Activated T-helper 17 cell treated with anti-CD3 and anti-CD28 coated beads, Interleukin-2, amount 50 U/mL, for 72 hours (primary cell): Measurements from ENCODE around the gene SH3BP5L. TPM values are rescaled to one million over a fixed set of nuclear protein-coding genes. Genes with fewer than 3 reads are reported as not detected.
"Not testable (repeated sequence)": the region's sequence is repeated elsewhere in the genome, so short reads cannot be mapped to it uniquely, and the experiment has no call there.

ENCODE experiments used
- ATAC-seq: fragments of 150-1000 bp; cut with Tn5 transposase; replicated peaks from 2 replicates; pipeline ENCODE4 v1.10.0; 2021; ENCODE audit warnings: mild to moderate bottlenecking, moderate library complexity
- H3K27ac Mint-ChIP-seq: one replicate; pipeline ENCODE4 v1.8.0; 2022; ENCODE audit warnings: mixed read lengths
- H3K27me3 Mint-ChIP-seq: one replicate; pipeline ENCODE4 v1.8.0; 2022; ENCODE audit warnings: mixed read lengths
- H3K36me3 Mint-ChIP-seq: one replicate; pipeline ENCODE4 v1.8.0; 2022; ENCODE audit warnings: low read depth, mild to moderate bottlenecking, mixed read lengths
- H3K4me1 Mint-ChIP-seq: one replicate; pipeline ENCODE4 v1.8.0; 2022; ENCODE audit warnings: mixed read lengths
- H3K4me3 Mint-ChIP-seq: one replicate; pipeline ENCODE4 v1.8.0; 2022; ENCODE audit warnings: mild to moderate bottlenecking, mixed read lengths
- H3K9me3 Mint-ChIP-seq: one replicate; pipeline ENCODE4 v1.8.0; 2022; ENCODE audit warnings: mixed read lengths
- total RNA-seq, 2 donors: library from RNA; stranded (reverse); gene quantifications; one replicate each; pipeline ENCODE4 v1.2.3, GENCODE V29; 2022

The SH3BP5L gene
- total RNA-seq, 2 donors from 2014 or later: 21.0 to 25.6 TPM

DNA sequence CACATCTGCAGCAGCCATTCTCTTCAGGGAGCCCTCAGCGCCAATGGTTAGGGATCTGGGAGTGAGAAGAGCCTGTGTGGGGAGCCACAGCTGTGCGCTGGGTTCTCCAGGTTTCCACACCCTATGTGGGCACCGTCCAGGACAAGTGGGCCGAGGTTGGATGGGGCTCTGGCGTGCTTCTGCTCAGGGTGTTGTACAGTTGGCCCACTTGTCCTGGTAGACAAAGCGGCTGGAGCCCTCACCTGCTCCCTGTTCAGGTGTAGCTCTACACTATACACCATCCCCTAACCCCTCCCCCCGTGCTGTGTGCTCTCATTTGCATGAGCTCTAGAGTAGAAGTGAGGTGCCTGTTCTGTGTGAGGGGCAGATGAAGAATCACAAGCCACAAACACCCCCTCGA is 12.2 kb downstream of the SH3BP5L start:
- Mint-ChIP-seq H3K36me3 (peaks cover 55% of the 10 kb centered on the region), H3K27me3 (no peaks in the 10 kb centered on the region), H3K9me3 (no peaks in the 10 kb centered on the region), H3K27ac (no peak overlapping the region), H3K4me1 (peaks cover 15% of the 10 kb centered on the region), H3K4me3 (no peak overlapping the region)
- no peak for ATAC-seq

DNA sequence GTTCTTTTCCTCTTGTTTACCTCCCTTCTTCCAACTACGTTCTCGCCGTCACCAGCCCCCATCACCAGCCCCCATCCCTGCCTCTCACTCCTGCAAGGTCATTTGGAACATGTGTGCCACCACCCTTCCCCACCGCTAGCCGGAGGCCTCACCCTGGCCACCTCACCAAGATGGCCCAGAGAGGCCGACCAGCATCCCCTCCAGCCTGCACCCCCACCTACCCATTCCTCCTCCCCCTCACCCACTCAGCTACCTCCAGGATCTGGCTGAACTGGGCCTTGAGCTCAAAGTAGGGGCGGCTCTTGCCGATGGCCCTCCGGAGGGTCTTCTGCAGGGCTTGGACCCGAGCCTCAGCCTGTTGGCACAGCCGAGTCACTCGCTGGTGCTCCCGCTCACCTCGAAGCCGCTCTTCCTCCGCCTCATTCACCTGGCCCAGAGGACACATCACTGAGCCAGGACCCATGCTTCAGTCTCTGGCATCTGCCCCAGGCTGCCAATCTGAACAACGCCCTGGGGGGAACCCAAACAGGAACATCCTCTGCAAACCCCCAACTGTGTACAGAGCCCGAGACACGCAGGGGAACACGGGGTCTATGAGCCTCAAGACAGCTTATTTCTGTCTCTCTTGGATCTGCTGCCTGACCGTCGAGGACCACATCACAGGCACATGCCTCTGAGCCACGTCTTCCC is 12.8 kb downstream of the SH3BP5L start:
- H3K27ac Mint-ChIP-seq: no peak overlapping the region
- no peak for ATAC-seq
- H3K4me1 Mint-ChIP-seq: peaks cover 10% of the 10 kb centered on the region
- no peaks in the 10 kb centered on the region for H3K9me3 Mint-ChIP-seq
- H3K27me3 Mint-ChIP-seq: no peaks in the 10 kb centered on the region
- H3K4me3 Mint-ChIP-seq: no peak overlapping the region
- peaks cover 55% of the 10 kb centered on the region for H3K36me3 Mint-ChIP-seq

DNA sequence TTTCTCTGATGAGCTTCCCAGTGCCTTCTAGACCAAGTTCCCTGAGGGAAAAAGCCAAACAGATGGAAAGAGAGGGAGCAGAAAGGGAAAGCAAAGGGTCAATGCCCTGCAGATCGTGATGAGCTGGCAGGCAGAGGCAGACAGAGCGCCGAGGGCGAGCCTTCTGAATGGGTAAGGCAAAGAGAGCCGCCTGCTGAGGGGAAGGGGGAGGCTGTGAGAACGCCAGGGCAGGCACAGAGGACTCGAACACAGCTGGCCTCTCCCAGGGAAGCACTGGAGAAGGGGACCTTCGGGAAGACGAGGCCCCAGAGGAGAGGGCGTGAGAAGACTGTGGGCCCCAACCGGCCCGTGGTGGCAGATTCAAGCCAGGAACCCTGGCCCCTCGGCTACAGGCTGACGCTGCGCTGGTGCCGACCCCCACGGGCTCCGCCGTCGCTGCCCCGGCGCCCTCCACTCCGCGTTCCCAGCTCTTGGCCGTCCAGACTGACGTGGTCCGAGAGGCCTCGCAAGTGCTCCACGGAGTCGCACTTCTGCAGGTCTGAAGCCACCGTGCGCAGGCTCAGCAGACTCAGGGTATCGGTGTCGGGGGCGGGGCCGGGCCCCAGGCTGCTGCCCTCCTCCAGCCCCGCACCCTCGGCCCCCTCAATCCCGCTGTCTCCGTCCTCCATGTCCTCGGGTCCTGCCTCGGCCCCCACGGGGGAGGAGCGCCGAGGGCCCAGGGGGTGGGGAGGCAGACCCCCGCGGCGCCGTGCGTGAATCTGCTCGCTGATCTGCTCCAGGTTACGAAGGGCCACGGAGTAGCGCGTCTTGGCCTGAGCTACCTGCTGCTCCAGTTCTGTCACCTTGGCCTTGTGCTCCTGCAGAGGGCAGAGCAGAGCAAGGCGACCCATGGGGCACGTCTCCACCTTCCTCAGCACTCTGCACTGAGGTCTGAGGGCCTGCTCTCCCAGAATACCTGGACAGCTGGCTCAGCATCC is 13.9 kb downstream of the SH3BP5L start:
- no peak overlapping the region for H3K4me3 Mint-ChIP-seq
- H3K36me3 Mint-ChIP-seq: peaks cover 53% of the 10 kb centered on the region
- no peak for ATAC-seq
- H3K4me1 Mint-ChIP-seq: peaks cover 4% of the 10 kb centered on the region
- H3K27ac Mint-ChIP-seq: no peak overlapping the region
- no peaks in the 10 kb centered on the region for H3K27me3 Mint-ChIP-seq
- H3K9me3 Mint-ChIP-seq: no peaks in the 10 kb centered on the region

DNA sequence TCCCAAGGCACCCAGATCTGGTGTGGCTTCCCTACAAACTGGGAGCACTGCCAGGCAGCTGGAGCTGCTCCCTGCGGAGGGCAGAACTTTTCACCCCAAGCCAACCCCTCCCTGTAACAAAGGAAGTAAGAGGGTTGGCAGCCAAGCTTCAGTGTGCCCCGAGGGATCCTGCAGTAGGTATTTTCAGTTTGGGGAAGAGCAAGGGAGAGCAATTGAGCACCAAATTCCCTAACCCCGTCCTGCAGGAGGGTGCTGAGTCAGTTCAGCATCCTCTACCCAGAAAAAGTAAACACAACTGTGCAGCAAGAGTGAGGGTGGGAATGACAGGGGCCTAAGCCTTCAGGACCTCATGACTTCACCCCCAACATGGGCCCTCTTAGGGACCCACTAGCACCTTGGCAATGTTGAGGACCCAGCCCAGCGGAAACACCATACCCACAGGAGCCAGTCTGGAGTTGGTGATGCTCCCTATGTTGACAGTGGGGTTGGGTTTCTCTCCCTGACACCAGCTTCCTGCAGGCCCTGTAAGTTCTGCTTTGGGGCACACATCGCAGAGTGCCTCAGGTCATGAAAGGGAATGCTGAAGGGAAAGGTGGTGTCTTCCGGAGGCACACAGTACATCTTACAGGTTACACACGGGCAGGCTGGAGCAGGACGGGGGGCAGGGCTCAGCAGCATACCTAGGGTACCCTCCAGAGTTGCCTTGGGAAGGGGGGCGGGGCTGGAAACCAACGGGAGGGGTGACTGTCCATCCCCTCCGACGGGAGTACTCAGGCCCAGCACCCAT is 14.8 kb downstream of the SH3BP5L start:
- no peaks in the 10 kb centered on the region for H3K4me1 Mint-ChIP-seq
- no peak overlapping the region for H3K4me3 Mint-ChIP-seq
- no peak overlapping the region for H3K27ac Mint-ChIP-seq
- H3K27me3 Mint-ChIP-seq: no peaks in the 10 kb centered on the region
- peaks cover 44% of the 10 kb centered on the region for H3K36me3 Mint-ChIP-seq
- H3K9me3 Mint-ChIP-seq: no peaks in the 10 kb centered on the region
- ATAC-seq: no peak

DNA sequence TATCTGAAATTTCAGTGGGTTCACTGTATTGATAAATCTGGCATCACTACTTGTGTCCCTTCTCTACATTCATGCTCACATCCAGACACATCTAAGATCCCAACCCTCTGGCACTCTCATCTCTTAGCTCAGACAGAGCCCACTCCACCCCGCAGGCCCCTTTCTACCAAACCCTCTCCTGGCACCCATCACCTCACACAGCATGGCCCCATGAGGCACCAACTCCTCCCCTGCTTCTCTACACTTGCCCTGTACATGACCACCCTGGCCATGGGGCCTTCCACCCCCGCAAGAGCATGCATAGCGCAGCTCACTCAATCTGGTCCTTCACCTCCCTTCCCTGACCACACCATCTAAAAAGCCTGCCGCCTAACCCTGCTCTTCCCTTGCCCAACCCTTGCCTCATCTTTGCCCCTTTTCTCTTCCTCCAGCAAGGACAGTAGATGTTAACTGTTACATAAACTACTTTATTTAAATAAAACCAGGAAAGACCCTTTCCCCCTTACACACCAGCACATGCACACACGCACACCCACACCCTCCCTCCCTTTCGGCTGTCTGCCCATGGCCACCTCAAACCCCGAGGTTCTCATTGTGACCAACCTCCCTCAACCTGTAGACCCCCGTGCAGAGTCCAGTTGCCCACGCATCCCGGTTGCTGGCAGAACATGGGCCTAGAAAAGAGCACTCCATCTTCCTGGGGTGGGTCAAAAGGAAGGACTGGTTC is 15.6 kb downstream of the SH3BP5L start:
- no peaks in the 10 kb centered on the region for H3K9me3 Mint-ChIP-seq
- H3K4me3 Mint-ChIP-seq: no peak overlapping the region
- peak overlapping the region; percentile 37 for H3K27ac Mint-ChIP-seq
- peaks cover 6% of the 10 kb centered on the region for H3K4me1 Mint-ChIP-seq
- H3K27me3 Mint-ChIP-seq: no peaks in the 10 kb centered on the region
- ATAC-seq: no peak
- peaks cover 37% of the 10 kb centered on the region for H3K36me3 Mint-ChIP-seq

DNA sequence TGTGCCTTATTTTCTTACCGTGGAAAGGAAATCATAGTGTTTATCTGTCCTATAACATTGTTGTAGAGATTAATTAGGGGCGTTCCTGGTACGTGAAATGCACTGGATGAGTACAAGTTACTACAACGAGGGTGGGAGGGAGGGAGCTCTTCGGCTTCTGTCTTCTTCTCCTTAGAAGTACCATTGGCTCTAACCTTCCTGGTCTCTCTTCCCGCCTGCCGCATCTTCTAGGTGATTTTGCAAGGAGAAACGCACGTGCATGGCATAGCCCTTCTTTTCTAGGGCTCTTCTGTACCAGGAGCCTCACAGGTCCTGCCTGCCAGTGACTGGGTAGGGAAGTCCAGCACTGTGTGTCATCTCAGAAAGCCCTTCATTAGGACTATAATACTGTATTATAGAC is 16.8 kb downstream of the SH3BP5L start:
- ATAC-seq: no peak
- H3K36me3 Mint-ChIP-seq: peaks cover 24% of the 10 kb centered on the region

DNA sequence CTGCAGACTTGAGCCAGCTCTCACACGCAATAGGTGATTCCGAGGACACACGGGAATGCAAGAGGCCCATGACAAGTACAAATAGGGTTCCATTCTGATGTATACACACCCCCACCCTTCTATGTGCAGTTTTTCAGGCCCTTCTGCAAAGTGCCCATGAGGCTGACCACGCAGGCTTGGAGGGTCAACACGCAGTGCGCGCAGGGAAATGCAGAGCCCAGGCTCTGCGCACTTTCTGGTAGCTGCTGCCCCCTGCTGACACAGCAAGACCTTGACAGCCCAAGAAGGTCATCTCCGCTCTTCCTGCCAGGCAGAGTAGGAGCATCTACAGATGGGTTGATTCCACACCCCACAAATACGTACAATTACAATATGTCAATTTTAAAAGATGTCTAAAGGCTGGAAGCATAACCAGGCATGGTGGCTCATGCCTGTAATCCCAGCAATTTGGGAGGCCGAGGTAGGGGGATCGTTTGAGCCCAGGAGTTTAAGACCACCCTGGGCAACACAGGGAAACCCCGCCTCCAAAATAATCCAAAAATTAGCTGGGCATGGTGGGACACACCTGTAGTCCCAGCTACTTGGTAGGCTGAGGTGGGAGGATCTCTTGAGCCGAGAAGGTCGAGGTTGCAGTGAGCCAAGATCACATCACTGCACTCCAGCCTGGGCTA is 18.5 kb downstream of the SH3BP5L start:
- H3K27ac Mint-ChIP-seq: no peak overlapping the region
- ATAC-seq: peak; percentile 85
- peaks cover 8% of the 10 kb centered on the region for H3K27me3 Mint-ChIP-seq
- peaks cover 7% of the 10 kb centered on the region for H3K4me1 Mint-ChIP-seq
- no peak overlapping the region for H3K4me3 Mint-ChIP-seq
- no peaks in the 10 kb centered on the region for H3K9me3 Mint-ChIP-seq
- peaks cover 7% of the 10 kb centered on the region for H3K36me3 Mint-ChIP-seq

More for the DNA sequence above, 16.8 kb downstream of the SH3BP5L start:
- H3K4me3 Mint-ChIP-seq: no peak overlapping the region
- H3K27me3 Mint-ChIP-seq: peaks cover under 1% of the 10 kb centered on the region
- no peaks in the 10 kb centered on the region for H3K9me3 Mint-ChIP-seq
- peaks cover 7% of the 10 kb centered on the region for H3K4me1 Mint-ChIP-seq
- no peak overlapping the region for H3K27ac Mint-ChIP-seq

DNA sequence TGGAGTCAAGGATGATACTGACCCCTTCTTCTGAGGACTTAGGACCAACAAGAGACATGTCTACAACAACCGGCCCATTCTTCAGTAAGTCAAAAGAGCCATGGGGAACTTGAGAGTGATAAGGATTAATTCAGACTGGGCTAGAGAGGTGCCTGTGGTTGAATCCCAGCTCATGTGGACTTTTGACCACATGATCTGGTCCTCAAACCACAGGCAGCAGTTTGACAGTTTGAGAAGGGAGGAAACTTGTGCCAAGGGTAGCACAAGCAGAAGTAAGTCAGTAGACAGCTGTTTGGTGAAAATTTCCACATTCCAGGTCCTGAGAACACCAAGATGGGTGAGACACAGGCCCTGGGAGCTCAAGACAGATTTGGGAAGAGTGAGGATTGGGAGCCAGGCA is 19.8 kb downstream of the SH3BP5L start:
- peaks cover 12% of the 10 kb centered on the region for H3K27me3 Mint-ChIP-seq
- H3K9me3 Mint-ChIP-seq: no peaks in the 10 kb centered on the region
- no peak overlapping the region for H3K27ac Mint-ChIP-seq
- no peak for ATAC-seq
- no peak overlapping the region for H3K4me3 Mint-ChIP-seq
- peaks cover 7% of the 10 kb centered on the region for H3K4me1 Mint-ChIP-seq
- no peaks in the 10 kb centered on the region for H3K36me3 Mint-ChIP-seq

DNA sequence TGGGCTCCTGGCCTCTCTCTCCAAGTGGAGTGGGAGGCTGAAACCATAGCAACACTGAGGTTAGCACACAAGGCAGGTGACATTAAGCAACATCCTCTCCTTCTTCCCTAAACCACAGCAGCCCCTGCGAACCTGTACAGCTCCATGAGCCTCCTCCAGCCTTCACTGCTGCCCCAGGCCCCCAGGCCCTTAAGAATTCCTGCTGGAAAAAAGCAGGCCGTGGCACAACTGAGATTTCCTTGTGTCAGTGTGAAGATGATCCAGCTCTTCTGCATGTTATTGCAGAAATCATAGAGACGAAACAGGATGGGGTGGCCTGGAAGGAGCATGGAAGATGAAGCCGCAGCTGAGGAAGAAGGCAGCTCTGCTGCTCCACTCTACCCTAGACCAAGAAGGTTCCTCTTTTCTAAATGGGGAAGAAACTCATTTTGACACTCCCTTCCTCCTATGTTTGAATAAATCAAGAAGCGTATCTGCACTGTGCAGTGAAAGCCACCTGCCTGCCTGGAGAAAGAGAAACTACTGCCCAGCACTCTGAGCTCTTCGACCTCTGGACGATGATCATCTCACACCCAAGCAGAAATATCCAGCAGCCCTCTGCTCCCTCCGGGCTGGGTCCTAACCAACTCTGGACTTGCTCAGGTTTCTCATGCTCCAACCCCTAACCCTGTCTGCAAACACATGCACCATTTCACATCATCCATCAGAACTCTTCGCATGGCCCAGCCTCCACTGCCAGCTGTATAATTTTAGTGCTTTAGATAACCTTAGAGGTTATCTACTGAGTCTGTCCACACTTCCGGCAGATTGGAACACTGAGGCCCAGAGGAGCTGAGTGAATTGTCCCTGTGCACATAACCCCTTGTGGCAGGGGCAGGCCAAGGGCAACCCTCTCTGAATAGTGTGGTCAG is 20.7 kb downstream of the SH3BP5L start:
- Mint-ChIP-seq H3K27ac (peak overlapping the region; percentile 58), H3K4me1 (peaks cover 7% of the 10 kb centered on the region), H3K36me3 (no peaks in the 10 kb centered on the region), H3K9me3 (no peaks in the 10 kb centered on the region), H3K4me3 (no peak overlapping the region), H3K27me3 (peaks cover 16% of the 10 kb centered on the region)
- no peak for ATAC-seq

DNA sequence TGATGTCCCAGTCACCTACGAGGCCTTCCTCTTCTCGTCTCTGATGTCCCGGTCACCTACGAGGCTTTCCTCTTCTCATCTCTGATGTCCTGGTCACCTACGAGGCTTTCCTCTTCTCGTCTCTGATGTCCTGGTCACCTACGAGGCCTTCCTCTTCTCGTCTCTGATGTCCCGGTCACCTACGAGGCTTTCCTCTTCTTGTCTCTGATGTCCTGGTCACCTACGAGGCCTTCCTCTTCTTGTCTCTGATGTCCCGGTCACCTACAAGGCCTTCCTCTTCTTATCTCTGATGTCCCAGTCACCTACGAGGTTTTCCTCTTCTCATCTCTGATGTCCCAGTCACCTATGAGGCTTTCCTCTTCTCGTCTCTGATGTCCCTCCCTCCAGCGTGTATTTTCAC is 22.2 kb downstream of the SH3BP5L start:
- H3K36me3 Mint-ChIP-seq, H3K4me1 Mint-ChIP-seq, ATAC-seq, H3K27ac Mint-ChIP-seq, H3K4me3 Mint-ChIP-seq, H3K9me3 Mint-ChIP-seq: not testable (repeated sequence)
- H3K27me3 Mint-ChIP-seq: peaks cover 16% of the 10 kb centered on the region

DNA sequence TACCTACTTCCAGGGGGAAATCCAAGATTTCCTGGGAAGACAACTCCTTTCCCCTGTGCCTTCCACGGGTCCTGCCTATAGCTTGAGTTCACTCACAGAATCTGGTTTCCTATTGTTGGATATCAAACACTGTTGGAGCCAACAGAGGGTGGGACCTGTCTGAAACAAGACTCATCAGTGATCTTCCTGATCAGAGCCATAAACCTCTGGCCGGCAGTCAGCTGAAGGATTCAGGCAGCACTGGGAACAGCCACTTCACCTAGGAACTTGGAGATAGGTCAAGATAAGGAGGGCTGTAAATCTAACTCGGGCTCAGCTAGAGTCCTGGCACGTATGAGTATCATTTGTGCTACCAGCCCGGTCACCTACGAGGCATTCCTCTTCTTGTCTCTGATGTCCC is 23.3 kb downstream of the SH3BP5L start:
- peaks cover 19% of the 10 kb centered on the region for H3K27me3 Mint-ChIP-seq
- no peak overlapping the region for H3K4me3 Mint-ChIP-seq
- no peak for ATAC-seq
- no peak overlapping the region for H3K27ac Mint-ChIP-seq
- H3K36me3 Mint-ChIP-seq: no peaks in the 10 kb centered on the region
- H3K9me3 Mint-ChIP-seq: no peaks in the 10 kb centered on the region
- H3K4me1 Mint-ChIP-seq: peaks cover 7% of the 10 kb centered on the region

DNA sequence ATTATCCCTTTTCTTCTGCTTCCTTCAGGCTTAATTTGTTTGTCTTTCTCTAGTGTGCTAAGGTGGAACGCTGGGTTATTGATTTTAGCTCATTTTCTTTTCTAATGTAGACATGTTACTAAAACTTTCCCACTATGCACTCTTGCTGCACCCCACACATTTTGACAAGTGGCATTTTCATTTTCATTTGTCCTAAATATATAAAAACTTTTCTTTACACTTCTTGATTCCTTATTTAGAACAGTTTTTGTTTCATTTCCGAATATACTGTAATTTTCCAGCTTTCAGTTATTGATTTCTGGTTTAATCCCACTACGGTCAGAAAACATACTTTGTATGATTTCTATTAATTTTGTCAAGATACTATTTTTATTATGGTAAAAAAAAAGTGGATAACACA is 25.3 kb downstream of the SH3BP5L start:
- Mint-ChIP-seq H3K36me3 (no peaks in the 10 kb centered on the region), H3K4me3 (no peak overlapping the region), H3K27ac (no peak overlapping the region), H3K4me1 (peaks cover 3% of the 10 kb centered on the region), H3K27me3 (peaks cover 26% of the 10 kb centered on the region), H3K9me3 (no peaks in the 10 kb centered on the region)
- ATAC-seq: no peak

DNA sequence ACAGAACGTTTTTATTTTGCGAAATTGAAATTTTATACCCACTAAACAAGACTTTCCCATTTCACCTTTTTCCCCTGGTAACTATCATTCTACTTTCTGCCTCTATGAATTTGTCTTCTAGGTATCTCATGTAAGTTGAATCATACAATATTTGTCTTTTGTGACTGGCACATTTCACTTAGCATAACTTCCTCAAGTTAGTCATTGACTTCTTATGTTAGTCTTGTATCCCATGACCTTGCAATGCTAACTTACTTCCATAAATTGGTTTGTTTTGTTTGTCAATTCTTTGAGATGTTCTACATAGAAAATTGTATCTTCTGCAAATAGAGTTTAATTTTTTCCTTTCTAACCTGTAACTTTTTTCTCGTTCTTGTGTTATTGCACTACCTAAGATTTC is 26.9 kb downstream of the SH3BP5L start:
- H3K27ac Mint-ChIP-seq: no peak overlapping the region
- no peak overlapping the region for H3K4me3 Mint-ChIP-seq
- no peaks in the 10 kb centered on the region for H3K4me1 Mint-ChIP-seq
- H3K36me3 Mint-ChIP-seq: no peaks in the 10 kb centered on the region
- H3K9me3 Mint-ChIP-seq: peaks cover 4% of the 10 kb centered on the region
- peaks cover 25% of the 10 kb centered on the region for H3K27me3 Mint-ChIP-seq
- ATAC-seq: no peak
